ENCODE results near the gene PSMA4. TPM values are rescaled to one million over a fixed set of nuclear protein-coding genes. Genes with fewer than 3 reads are reported as not detected.
A peak's percentile ranks its signal among the peaks of the same experiment; 100 is the strongest.

The PSMA4 gene
- total and polyA plus RNA-seq, 12 donors, result 86.3 to 410 (median 157) TPM

DNA sequence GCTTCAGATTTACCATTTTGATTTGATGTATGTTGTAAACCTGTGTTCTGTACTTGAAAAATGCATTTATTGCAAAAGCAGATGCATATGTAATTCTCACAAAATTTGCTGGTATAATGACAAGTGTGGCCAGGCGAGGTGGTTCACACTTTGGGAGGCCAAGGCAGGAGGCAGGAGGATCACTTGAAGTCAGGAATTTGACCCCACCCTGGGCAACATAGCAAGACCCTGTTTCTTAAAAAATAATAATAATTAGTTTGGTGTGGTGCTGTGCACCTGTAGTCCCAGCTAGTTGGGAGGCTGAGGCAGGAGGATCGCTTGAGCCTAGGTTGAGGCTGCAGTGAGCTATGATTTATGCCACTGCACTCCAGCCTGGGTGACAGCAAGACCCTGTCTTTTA is 37.6 kb upstream of the PSMA4 start:
- intact Hi-C loops (cut with DNase I), result no loop called here
- TF ChIP-seq, protein P1, sequence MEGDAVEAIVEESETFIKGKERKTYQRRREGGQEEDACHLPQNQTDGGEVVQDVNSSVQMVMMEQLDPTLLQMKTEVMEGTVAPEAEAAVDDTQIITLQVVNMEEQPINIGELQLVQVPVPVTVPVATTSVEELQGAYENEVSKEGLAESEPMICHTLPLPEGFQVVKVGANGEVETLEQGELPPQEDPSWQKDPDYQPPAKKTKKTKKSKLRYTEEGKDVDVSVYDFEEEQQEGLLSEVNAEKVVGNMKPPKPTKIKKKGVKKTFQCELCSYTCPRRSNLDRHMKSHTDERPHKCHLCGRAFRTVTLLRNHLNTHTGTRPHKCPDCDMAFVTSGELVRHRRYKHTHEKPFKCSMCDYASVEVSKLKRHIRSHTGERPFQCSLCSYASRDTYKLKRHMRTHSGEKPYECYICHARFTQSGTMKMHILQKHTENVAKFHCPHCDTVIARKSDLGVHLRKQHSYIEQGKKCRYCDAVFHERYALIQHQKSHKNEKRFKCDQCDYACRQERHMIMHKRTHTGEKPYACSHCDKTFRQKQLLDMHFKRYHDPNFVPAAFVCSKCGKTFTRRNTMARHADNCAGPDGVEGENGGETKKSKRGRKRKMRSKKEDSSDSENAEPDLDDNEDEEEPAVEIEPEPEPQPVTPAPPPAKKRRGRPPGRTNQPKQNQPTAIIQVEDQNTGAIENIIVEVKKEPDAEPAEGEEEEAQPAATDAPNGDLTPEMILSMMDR (IDR thresholded peaks at IDR 0.05), result no peak
- TF ChIP-seq POLR2A (IDR thresholded peaks at IDR 0.05), result no peak
- Histone ChIP-seq H3K36me3 (replicated peaks in 1 of 2) (peaks cover 0 to 25% of the 10 kb centered on the region in 2 donors), H3K27ac (no peak overlapping the region), H3K4me1 (replicated peaks in 1 of 2) (peaks cover 0 to 4% of the 10 kb centered on the region in 2 donors), H3K9me3 (replicated peaks in 1 of 3) (no peaks in the 10 kb centered on the region), H3K27me3 (no peaks in the 10 kb centered on the region), H3K4me3 (no peak overlapping the region)
- no peak for DNase-seq
- 94 to 98% (median 96%) methylated on average over 2 of the region's 2 CpGs for WGBS, 4 donors

DNA sequence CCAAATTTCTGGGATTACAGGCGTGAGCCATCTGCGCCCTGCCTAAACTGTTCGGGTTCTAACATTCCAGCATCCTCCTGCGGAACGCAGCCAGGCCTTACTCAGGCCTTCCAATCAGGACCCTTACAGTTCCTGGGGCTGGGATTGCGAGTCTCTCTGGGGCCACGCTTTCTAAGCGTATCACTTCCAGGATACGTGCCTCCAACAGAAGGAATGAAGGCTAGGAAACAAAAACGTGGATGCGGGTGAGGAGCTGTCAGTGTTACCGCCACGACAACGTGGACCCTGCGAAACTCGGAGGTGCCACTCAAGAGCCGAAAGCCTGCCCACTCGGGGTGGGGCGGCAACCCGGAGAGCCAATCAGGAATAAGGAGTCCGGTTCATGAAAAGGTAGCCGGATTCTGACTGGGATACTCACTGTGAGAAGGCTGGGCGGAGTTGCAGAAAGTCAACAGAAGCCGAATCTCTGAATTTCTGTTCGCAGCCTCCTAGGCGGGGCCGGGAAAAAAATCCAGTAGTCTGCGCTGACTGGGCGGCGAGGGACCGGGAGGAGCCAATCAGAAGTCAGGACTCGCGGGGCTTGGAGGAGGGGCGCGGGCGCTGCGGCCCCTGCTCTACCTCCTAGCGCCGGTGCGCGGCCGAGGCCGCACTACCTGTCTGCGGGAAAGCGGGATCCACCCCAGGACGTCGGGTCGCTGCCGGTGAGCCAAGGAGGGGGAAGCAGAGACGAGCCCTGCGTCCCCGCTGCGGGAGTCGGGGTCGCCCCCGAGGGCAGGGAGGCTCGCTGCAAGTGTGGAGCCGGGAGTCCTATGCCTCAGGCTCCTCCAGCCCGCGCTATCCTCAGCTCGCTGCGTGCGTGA is 33.0 kb upstream of the PSMA4 start, which contains the start of gene HYKK:
Gene HYKK, plus strand, starts transcription at position 607 of the 860 bp plus-strand sequence. CDS start 5,512 bp downstream, outside the sequence.
- peak within 1 kb of the TSS in 3 of 4 donors; percentile 13 to 83 (median 65) for H3K4me3 ChIP-seq
- no peaks in the 10 kb centered on the region for H3K27me3 ChIP-seq
- peak within 1 kb of the TSS in 3 of 5 donors; percentile 52 to 68 (median 53) for H3K27ac ChIP-seq
- WGBS, 4 donors, result 1 to 2% (median 1%) methylated on average over 32 to 63 of the region's 63 CpGs
- H3K4me1 ChIP-seq (replicated peaks in 1 of 2), result peaks cover 0 to 13% of the 10 kb centered on the region in 2 donors
- no peaks in the 10 kb centered on the region for H3K36me3 ChIP-seq (replicated peaks in 1 of 2)
- intact Hi-C loops (cut with DNase I), result no loop called here
- H3K9me3 ChIP-seq (replicated peaks in 1 of 3), result no peaks in the 10 kb centered on the region
- DNase-seq, result peak; percentile 91 to 98 (median 96)
- TF ChIP-seq, protein P1 (IDR thresholded peaks at IDR 0.05), result peak in 4 of 6 experiments; percentile 18 to 41 (median 26)
- peak in 1 of 2 donors; percentile 58 for TF ChIP-seq POLR2A (IDR thresholded peaks at IDR 0.05)

DNA sequence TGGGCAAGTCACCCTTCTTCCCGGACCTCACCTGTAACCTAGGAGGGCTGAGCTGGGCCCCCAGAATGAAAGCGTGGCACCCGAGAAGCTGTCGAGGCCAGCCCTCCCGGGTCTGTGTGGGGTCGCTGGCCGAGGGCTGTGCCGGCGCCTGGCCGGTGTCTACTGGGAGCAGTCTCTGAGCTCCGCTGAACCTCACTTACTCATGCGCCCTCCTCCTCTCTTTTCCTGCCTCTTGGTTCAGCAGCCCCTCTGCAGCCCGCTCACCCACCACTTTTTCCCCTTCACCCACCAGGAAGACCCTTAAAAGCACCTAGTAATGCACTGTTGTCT is 32.4 kb upstream of the PSMA4 start:
- intact Hi-C loops (cut with DNase I), result no loop called here

DNA sequence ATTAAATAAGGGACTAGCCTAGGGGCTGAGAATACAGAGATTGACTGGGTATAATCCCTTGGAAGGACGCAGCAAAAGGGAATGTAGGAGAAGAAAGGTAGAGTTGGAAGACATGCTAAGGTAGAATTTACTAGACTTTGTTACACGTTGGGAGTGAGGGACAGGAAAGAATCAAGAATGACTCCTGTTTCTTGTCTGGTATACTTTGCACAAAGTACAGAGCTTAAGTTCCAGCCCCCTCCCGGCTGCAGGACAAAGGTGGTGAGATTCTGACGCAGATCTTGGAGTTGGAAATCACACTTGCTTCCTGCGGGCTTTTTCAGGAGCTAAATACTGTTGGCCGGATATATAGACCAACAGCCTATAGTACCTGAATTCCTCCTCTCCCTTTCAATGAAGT is 32.0 kb upstream of the PSMA4 start:
- H3K27me3 ChIP-seq, result no peaks in the 10 kb centered on the region
- no peak for DNase-seq
- H3K9me3 ChIP-seq (replicated peaks in 1 of 3), result no peaks in the 10 kb centered on the region
- H3K27ac ChIP-seq, result no peak overlapping the region
- peak overlapping the region in 2 of 4 donors; percentile 65 to 83 for H3K4me3 ChIP-seq
- WGBS, 4 donors, result 47 to 66% (median 49%) methylated on average over 6 of the region's 6 CpGs
- intact Hi-C loops (cut with DNase I), result no loop called here
- no peak for TF ChIP-seq POLR2A (IDR thresholded peaks at IDR 0.05)
- TF ChIP-seq, protein P1 (IDR thresholded peaks at IDR 0.05), result no peak
- H3K4me1 ChIP-seq (replicated peaks in 1 of 2), result peaks cover 0 to 13% of the 10 kb centered on the region in 2 donors
- H3K36me3 ChIP-seq (replicated peaks in 1 of 2), result no peaks in the 10 kb centered on the region

More for the DNA sequence above, 32.4 kb upstream of the PSMA4 start:
- H3K27ac ChIP-seq, result peak overlapping the region in 3 of 5 donors; percentile 52 to 56 (median 53)
- H3K36me3 ChIP-seq (replicated peaks in 1 of 2), result no peaks in the 10 kb centered on the region
- peak overlapping the region in 3 of 4 donors; percentile 13 to 83 (median 65) for H3K4me3 ChIP-seq
- 0 to 2% (median 1%) methylated on average over 12 to 13 of the region's 13 CpGs for WGBS, 4 donors
- TF ChIP-seq, protein P1 (IDR thresholded peaks at IDR 0.05), result peak in 1 of 6 experiments; percentile 5
- no peak for TF ChIP-seq POLR2A (IDR thresholded peaks at IDR 0.05)
- no peaks in the 10 kb centered on the region for H3K27me3 ChIP-seq
- H3K9me3 ChIP-seq (replicated peaks in 1 of 3), result no peaks in the 10 kb centered on the region
- H3K4me1 ChIP-seq (replicated peaks in 1 of 2), result peaks cover 0 to 13% of the 10 kb centered on the region in 2 donors
- DNase-seq, result no peak
